Panc1 (cell line): ENCODE data around the gene KMT2A. TPM values are rescaled to one million over a fixed set of nuclear protein-coding genes. Genes with fewer than 3 reads are reported as not detected.

Experiments
- ATAC-seq: fragments of 200-7000 bp; cut with Tn5 transposase; 2 replicates; pipeline ENCODE4 v1.9.1; 2020; ENCODE audit warnings: mild to moderate bottlenecking, moderate library complexity
- BruUV-seq: library from RNA; stranded (reverse); fragments of 400-500 nt; replicated peaks from 2 replicates; lab custom pipeline; 2021; lab: Mats Ljungman, UMichigan
- CTCF ChIA-PET: fragments of 300-600 bp; sonication (Branson Sonifier 250); formaldehyde crosslinking; loops from one replicate; lab custom pipeline; 2022; ENCODE audit warnings: antibody characterized with exemption; lab: Charles Lee
- POLR2A ChIA-PET: fragments of 300-600 bp; sonication (Branson Sonifier 250); formaldehyde crosslinking; loops from one replicate; lab custom pipeline; 2022; ENCODE audit warnings: antibody characterized with exemption; lab: Charles Lee
- DNase-seq: peaks from one replicate; pipeline ENCODE4 v3.0.0-alpha.2; 2010; ENCODE audit warnings: low read depth, low spot score
- H3K27ac ChIP-seq: 2 replicates; pipeline ENCODE4 v1.5.1; 2011; ENCODE audit warnings: mild to moderate bottlenecking, low read length, inconsistent platforms
- H3K27me3 ChIP-seq: fragments of 200-500 bp; sonication (Bioruptor generic); 2 replicates; pipeline ENCODE4 v1.6.0; 2014; ENCODE audit warnings: low read length, inconsistent platforms; ENCODE audit not compliant: control insufficient read depth, insufficient read depth
- H3K36me3 ChIP-seq: fragments of 200-500 bp; sonication (Bioruptor generic); 2 replicates; pipeline ENCODE4 v1.5.1; 2014; ENCODE audit warnings: inconsistent platforms, mild to moderate bottlenecking, low read length, moderate library complexity; ENCODE audit not compliant: control insufficient read depth, insufficient read depth
- H3K4me1 ChIP-seq: 2 replicates; pipeline ENCODE4 v1.5.1; 2011; ENCODE audit warnings: inconsistent platforms, mild to moderate bottlenecking, low read length, moderate library complexity; ENCODE audit not compliant: control insufficient read depth, insufficient read depth
- H3K4me3 ChIP-seq, 2 experiments: 2 replicates each; pipeline ENCODE4 v1.5.1; 2011 to 2012; ENCODE audit warnings: low read depth in 2 of 2, low read length in 2 of 2, mild to moderate bottlenecking in 2 of 2, inconsistent platforms in 1 of 2, moderate library complexity in 1 of 2
- H3K9me3 ChIP-seq: fragments of 200-500 bp; sonication (Bioruptor generic); 2 replicates; pipeline ENCODE4 v1.5.1; 2014; ENCODE audit warnings: low read depth, mild to moderate bottlenecking, inconsistent platforms, low read length, moderate library complexity; ENCODE audit not compliant: control insufficient read depth, insufficient read depth
- POLR2AphosphoS5 ChIP-seq: IDR thresholded peaks from 2 replicates; pipeline ENCODE4 v1.6.1; 2012; ENCODE audit warnings: mild to moderate bottlenecking, low read depth, low read length, moderate library complexity
- SIN3A ChIP-seq: IDR thresholded peaks from 2 replicates; pipeline ENCODE4 v1.6.1; 2012; ENCODE audit warnings: low read depth, mild to moderate bottlenecking, low read length, moderate library complexity, borderline replicate concordance; ENCODE audit not compliant: insufficient read depth
- TCF7L2 ChIP-seq: IDR thresholded peaks from 2 replicates; pipeline ENCODE4 v1.6.1; 2011; ENCODE audit warnings: mild to moderate bottlenecking, low read depth, low read length, inconsistent platforms
- in situ Hi-C: cut with HindIII; loops from 2 replicates; pipeline ENCODE4 v1.10.0; 2016; ENCODE audit warnings: low sequenced_read_pairs, low pct_unique_long_range_greater_than_20kb
- intact Hi-C: fragments of 100-400 bp; cut with micrococcal nuclease; formaldehyde crosslinking; loops from one replicate; pipeline ENCODE4 v1.10.0; 2022; ENCODE audit not compliant: unreplicated experiment
- total RNA-seq: library from RNA; stranded (reverse); gene quantifications from one replicate; pipeline ENCODE4 v1.2.1, GENCODE V29; 2021; ENCODE audit not compliant: unreplicated experiment
- TF ChIP-seq, protein P1 (sequence below): fragments of 450-650 bp; IDR thresholded peaks from 2 replicates; pipeline ENCODE4 v1.5.1; 2017; ENCODE audit warnings: mild to moderate bottlenecking
- TF ChIP-seq, protein P2 (sequence below), 2 experiments: IDR thresholded peaks; 2 replicates each; pipeline ENCODE4 v1.6.1; 2011 to 2012; ENCODE audit warnings: low read depth in 2 of 2, control low read depth in 1 of 2, low read length in 1 of 2, mild to moderate bottlenecking in 1 of 2, moderate library complexity in 1 of 2; ENCODE audit not compliant: insufficient read depth in 1 of 2

Gene KMT2A
- total RNA-seq, 1 experiment from 2014 or later: 139 TPM

DNA sequence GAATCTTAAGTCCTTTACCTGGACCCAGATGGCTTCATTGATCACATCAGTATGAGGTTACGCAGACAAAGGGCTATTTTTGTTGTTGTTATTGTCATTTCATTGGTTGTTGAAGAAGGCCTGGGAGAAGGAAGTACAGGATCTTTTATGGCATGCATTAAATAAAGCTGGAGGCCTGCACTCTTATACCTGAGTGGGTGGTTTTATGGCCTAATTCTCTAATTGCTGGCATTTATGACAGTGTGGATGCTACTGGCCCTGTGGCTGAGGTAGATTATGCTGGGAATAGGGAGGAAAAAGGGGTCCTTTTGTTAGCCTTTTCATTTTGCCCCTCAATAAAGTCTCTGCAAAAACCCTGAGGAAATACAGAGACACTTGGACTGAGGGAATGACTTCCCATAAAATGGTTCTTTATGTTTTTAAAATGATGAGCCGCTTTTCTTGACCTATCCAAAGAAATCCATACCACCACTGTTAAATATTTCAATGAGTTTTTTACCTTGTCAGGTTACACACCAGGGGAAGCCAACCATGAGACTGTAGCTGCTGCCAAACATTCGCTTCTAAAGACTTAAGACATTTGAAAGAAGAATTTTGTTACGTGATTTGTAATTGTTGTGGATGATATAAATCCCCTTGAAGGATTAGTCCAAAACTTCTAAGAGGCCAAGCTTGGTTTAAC, 6.8 kb downstream of the KMT2A start:
- no peaks in the 10 kb centered on the region for H3K27me3 ChIP-seq
- H3K27ac ChIP-seq: no peak overlapping the region
- intact Hi-C loops: loop anchor here (2.0 kb wide), 1 partner anchor 38 kb away; no protein-coding TSS in a partner anchor
- CTCF ChIA-PET: no interaction called here
- no peaks in the 10 kb centered on the region for H3K9me3 ChIP-seq
- in situ Hi-C loops: no loop called here
- BruUV-seq: no TSS peak
- H3K4me1 ChIP-seq: peaks cover 61% of the 10 kb centered on the region
- no peak for DNase-seq
- no peak for ATAC-seq
- TF ChIP-seq, protein P1, sequence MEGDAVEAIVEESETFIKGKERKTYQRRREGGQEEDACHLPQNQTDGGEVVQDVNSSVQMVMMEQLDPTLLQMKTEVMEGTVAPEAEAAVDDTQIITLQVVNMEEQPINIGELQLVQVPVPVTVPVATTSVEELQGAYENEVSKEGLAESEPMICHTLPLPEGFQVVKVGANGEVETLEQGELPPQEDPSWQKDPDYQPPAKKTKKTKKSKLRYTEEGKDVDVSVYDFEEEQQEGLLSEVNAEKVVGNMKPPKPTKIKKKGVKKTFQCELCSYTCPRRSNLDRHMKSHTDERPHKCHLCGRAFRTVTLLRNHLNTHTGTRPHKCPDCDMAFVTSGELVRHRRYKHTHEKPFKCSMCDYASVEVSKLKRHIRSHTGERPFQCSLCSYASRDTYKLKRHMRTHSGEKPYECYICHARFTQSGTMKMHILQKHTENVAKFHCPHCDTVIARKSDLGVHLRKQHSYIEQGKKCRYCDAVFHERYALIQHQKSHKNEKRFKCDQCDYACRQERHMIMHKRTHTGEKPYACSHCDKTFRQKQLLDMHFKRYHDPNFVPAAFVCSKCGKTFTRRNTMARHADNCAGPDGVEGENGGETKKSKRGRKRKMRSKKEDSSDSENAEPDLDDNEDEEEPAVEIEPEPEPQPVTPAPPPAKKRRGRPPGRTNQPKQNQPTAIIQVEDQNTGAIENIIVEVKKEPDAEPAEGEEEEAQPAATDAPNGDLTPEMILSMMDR: no peak
- TF ChIP-seq TCF7L2 (no peak), POLR2AphosphoS5 (no peak), SIN3A (no peak)
- TF ChIP-seq, protein P2, sequence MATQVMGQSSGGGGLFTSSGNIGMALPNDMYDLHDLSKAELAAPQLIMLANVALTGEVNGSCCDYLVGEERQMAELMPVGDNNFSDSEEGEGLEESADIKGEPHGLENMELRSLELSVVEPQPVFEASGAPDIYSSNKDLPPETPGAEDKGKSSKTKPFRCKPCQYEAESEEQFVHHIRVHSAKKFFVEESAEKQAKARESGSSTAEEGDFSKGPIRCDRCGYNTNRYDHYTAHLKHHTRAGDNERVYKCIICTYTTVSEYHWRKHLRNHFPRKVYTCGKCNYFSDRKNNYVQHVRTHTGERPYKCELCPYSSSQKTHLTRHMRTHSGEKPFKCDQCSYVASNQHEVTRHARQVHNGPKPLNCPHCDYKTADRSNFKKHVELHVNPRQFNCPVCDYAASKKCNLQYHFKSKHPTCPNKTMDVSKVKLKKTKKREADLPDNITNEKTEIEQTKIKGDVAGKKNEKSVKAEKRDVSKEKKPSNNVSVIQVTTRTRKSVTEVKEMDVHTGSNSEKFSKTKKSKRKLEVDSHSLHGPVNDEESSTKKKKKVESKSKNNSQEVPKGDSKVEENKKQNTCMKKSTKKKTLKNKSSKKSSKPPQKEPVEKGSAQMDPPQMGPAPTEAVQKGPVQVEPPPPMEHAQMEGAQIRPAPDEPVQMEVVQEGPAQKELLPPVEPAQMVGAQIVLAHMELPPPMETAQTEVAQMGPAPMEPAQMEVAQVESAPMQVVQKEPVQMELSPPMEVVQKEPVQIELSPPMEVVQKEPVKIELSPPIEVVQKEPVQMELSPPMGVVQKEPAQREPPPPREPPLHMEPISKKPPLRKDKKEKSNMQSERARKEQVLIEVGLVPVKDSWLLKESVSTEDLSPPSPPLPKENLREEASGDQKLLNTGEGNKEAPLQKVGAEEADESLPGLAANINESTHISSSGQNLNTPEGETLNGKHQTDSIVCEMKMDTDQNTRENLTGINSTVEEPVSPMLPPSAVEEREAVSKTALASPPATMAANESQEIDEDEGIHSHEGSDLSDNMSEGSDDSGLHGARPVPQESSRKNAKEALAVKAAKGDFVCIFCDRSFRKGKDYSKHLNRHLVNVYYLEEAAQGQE (IDR thresholded peaks at IDR 0.05; ENCODE audit: insufficient read depth in 1 of 2, low read depth in 2 of 2, low read length in 1 of 2): no peak
- peaks cover 12% of the 10 kb centered on the region; the same call in 1 of the 2 replicates for H3K36me3 ChIP-seq
- POLR2A ChIA-PET: no interaction called here
- H3K4me3 ChIP-seq: no peak overlapping the region

DNA sequence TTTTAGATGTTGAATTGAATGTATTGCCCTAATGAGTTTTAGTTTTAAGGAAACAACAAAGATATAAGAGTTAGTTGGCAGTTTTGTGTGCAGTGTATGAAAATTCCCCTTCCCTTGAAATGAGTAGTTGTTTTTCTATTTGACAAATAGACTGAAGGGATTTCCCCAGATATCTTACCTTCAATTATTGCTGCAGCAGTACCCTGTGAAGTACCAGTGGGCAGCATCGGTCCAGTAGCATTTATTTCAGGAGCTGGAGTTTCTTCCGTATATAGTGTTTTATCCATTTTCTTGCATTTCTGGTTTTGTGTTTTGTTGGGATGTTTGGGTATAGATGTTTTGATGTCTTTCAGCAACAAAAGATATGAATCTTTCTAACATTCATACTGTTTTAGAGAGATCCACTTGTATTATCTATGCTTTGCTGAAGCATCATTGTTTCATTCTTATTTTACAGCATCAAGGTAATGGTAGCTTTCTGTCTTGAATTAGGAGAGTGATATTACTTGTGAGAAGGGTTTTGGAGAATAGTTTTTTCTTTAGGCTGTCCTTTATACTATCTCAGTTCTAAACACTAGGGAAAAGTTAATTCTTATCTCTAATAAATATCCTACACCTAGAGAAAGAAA, 7.4 kb downstream of the KMT2A start:
- ATAC-seq: no peak
- in situ Hi-C loops: no loop called here
- CTCF ChIA-PET: no interaction called here

More for the DNA sequence above, 7.4 kb downstream of the KMT2A start:
- DNase-seq: no peak
- Histone ChIP-seq H3K27ac (no peak overlapping the region), H3K9me3 (no peaks in the 10 kb centered on the region), H3K4me3 (no peak overlapping the region), H3K36me3 (peaks cover 13% of the 10 kb centered on the region; the same call in 1 of the 2 replicates), H3K27me3 (no peaks in the 10 kb centered on the region), H3K4me1 (peaks cover 67% of the 10 kb centered on the region)
- TF ChIP-seq POLR2AphosphoS5 (no peak), SIN3A (no peak), TCF7L2 (no peak)
- TF ChIP-seq, protein P2 (IDR thresholded peaks at IDR 0.05; ENCODE audit: insufficient read depth in 1 of 2, low read depth in 2 of 2, low read length in 1 of 2): no peak
- TF ChIP-seq, protein P1: no peak
- POLR2A ChIA-PET: interaction anchor here (0.6 kb wide), 1 partner anchor 129 kb away, joined by 4 read pairs; no protein-coding TSS in a partner anchor
- intact Hi-C loops: loop anchor here (2.0 kb wide), 1 partner anchor 37 kb away; no protein-coding TSS in a partner anchor
- BruUV-seq: no TSS peak
